GM23338 (cell line): ENCODE results near the gene PAPPA.

ENCODE experiments used
- CREB1 ChIP-seq: fragments of 250-450 bp; sonication (Bioruptor Pico); IDR thresholded peaks from 2 replicates; pipeline ENCODE4 v1.5.0; 2020; ENCODE audit warnings: low read depth, mild to moderate bottlenecking, moderate library complexity
- CTCF ChIP-seq, 2 experiments: fragments of 200-600 bp in 1 of 2; sonication (generic) in 1 of 2; conservative IDR thresholded peaks; 2 replicates each; pipeline versions ENCODE4 v1.5.1 to v1.6.1; 2016 to 2017; ENCODE audit warnings: antibody characterized with exemption in 2 of 2, low read depth in 2 of 2, mild to moderate bottlenecking in 2 of 2, moderate library complexity in 1 of 2
- EZH2 ChIP-seq: fragments of 200-600 bp; sonication (generic); IDR thresholded peaks from one replicate; pipeline ENCODE4 v1.8.0; 2017; ENCODE audit warnings: antibody characterized with exemption, mild to moderate bottlenecking, low read depth; ENCODE audit not compliant: unreplicated experiment
- JUNB ChIP-seq: IDR thresholded peaks from one replicate; pipeline ENCODE4 v1.6.1; 2016; ENCODE audit warnings: antibody characterized with exemption; ENCODE audit not compliant: unreplicated experiment
- POLR2AphosphoS5 ChIP-seq: IDR thresholded peaks from 2 replicates; pipeline ENCODE4 v1.6.1; 2016; ENCODE audit warnings: antibody characterized with exemption, low read depth
- ZNF114 ChIP-seq: fragments of 250-450 bp; sonication (Bioruptor Pico); IDR thresholded peaks from 2 replicates; pipeline ENCODE4 v1.5.0; 2020; ENCODE audit warnings: mild to moderate bottlenecking, moderate library complexity
- TF ChIP-seq, protein P1 (sequence below): IDR thresholded peaks from one replicate; pipeline ENCODE4 v1.6.1; 2018; ENCODE audit warnings: antibody characterized with exemption; ENCODE audit not compliant: unreplicated experiment
- TF ChIP-seq, protein P2 (sequence below): IDR thresholded peaks from 2 replicates; pipeline ENCODE4 v1.6.1; 2016; ENCODE audit warnings: antibody characterized with exemption
- TF ChIP-seq, protein P3 (sequence below): fragments of 250-450 bp; sonication (Bioruptor Pico); IDR thresholded peaks from 2 replicates; pipeline ENCODE4 v1.5.0; 2020; ENCODE audit warnings: mild to moderate bottlenecking, moderate library complexity

GRCh38 chr9:116309900-116310611 lies 156.5 kb downstream of the PAPPA start:
- TF ChIP-seq CTCF (conservative IDR thresholded peaks at IDR 0.05; ENCODE audit: low read depth in 2 of 2) (no peak), ZNF114 (CRISPR knock-in tag) (no peak), POLR2AphosphoS5 (no peak), CREB1 (CRISPR knock-in tag) (no peak), EZH2 (no peak), JUNB (no peak)
- TF ChIP-seq, protein P1, sequence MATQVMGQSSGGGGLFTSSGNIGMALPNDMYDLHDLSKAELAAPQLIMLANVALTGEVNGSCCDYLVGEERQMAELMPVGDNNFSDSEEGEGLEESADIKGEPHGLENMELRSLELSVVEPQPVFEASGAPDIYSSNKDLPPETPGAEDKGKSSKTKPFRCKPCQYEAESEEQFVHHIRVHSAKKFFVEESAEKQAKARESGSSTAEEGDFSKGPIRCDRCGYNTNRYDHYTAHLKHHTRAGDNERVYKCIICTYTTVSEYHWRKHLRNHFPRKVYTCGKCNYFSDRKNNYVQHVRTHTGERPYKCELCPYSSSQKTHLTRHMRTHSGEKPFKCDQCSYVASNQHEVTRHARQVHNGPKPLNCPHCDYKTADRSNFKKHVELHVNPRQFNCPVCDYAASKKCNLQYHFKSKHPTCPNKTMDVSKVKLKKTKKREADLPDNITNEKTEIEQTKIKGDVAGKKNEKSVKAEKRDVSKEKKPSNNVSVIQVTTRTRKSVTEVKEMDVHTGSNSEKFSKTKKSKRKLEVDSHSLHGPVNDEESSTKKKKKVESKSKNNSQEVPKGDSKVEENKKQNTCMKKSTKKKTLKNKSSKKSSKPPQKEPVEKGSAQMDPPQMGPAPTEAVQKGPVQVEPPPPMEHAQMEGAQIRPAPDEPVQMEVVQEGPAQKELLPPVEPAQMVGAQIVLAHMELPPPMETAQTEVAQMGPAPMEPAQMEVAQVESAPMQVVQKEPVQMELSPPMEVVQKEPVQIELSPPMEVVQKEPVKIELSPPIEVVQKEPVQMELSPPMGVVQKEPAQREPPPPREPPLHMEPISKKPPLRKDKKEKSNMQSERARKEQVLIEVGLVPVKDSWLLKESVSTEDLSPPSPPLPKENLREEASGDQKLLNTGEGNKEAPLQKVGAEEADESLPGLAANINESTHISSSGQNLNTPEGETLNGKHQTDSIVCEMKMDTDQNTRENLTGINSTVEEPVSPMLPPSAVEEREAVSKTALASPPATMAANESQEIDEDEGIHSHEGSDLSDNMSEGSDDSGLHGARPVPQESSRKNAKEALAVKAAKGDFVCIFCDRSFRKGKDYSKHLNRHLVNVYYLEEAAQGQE, result no peak
- TF ChIP-seq, protein P2, sequence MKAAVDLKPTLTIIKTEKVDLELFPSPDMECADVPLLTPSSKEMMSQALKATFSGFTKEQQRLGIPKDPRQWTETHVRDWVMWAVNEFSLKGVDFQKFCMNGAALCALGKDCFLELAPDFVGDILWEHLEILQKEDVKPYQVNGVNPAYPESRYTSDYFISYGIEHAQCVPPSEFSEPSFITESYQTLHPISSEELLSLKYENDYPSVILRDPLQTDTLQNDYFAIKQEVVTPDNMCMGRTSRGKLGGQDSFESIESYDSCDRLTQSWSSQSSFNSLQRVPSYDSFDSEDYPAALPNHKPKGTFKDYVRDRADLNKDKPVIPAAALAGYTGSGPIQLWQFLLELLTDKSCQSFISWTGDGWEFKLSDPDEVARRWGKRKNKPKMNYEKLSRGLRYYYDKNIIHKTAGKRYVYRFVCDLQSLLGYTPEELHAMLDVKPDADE, result no peak
- TF ChIP-seq, protein P3, sequence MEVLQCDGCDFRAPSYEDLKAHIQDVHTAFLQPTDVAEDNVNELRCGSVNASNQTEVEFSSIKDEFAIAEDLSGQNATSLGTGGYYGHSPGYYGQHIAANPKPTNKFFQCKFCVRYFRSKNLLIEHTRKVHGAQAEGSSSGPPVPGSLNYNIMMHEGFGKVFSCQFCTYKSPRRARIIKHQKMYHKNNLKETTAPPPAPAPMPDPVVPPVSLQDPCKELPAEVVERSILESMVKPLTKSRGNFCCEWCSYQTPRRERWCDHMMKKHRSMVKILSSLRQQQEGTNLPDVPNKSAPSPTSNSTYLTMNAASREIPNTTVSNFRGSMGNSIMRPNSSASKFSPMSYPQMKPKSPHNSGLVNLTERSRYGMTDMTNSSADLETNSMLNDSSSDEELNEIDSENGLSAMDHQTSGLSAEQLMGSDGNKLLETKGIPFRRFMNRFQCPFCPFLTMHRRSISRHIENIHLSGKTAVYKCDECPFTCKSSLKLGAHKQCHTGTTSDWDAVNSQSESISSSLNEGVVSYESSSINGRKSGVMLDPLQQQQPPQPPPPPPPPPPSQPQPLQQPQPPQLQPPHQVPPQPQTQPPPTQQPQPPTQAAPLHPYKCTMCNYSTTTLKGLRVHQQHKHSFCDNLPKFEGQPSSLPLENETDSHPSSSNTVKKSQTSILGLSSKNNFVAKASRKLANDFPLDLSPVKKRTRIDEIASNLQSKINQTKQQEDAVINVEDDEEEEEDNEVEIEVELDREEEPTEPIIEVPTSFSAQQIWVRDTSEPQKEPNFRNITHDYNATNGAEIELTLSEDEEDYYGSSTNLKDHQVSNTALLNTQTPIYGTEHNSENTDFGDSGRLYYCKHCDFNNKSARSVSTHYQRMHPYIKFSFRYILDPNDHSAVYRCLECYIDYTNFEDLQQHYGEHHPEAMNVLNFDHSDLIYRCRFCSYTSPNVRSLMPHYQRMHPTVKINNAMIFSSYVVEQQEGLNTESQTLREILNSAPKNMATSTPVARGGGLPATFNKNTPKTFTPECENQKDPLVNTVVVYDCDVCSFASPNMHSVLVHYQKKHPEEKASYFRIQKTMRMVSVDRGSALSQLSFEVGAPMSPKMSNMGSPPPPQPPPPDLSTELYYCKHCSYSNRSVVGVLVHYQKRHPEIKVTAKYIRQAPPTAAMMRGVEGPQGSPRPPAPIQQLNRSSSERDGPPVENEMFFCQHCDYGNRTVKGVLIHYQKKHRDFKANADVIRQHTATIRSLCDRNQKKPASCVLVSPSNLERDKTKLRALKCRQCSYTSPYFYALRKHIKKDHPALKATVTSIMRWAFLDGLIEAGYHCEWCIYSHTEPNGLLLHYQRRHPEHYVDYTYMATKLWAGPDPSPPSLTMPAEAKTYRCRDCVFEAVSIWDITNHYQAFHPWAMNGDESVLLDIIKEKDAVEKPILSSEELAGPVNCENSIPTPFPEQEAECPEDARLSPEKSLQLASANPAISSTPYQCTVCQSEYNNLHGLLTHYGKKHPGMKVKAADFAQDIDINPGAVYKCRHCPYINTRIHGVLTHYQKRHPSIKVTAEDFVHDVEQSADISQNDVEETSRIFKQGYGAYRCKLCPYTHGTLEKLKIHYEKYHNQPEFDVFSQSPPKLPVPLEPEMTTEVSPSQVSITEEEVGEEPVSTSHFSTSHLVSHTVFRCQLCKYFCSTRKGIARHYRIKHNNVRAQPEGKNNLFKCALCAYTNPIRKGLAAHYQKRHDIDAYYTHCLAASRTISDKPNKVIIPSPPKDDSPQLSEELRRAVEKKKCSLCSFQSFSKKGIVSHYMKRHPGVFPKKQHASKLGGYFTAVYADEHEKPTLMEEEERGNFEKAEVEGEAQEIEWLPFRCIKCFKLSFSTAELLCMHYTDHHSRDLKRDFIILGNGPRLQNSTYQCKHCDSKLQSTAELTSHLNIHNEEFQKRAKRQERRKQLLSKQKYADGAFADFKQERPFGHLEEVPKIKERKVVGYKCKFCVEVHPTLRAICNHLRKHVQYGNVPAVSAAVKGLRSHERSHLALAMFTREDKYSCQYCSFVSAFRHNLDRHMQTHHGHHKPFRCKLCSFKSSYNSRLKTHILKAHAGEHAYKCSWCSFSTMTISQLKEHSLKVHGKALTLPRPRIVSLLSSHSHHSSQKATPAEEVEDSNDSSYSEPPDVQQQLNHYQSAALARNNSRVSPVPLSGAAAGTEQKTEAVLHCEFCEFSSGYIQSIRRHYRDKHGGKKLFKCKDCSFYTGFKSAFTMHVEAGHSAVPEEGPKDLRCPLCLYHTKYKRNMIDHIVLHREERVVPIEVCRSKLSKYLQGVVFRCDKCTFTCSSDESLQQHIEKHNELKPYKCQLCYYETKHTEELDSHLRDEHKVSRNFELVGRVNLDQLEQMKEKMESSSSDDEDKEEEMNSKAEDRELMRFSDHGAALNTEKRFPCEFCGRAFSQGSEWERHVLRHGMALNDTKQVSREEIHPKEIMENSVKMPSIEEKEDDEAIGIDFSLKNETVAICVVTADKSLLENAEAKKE (CRISPR knock-in tag), result no peak
